ENCODE data around the gene PPY. TPM values are rescaled to one million over a fixed set of nuclear protein-coding genes. Genes with fewer than 3 reads are reported as not detected.

PPY gene
- total RNA-seq, 2 donors from 2014 or later, result not detected

DNA sequence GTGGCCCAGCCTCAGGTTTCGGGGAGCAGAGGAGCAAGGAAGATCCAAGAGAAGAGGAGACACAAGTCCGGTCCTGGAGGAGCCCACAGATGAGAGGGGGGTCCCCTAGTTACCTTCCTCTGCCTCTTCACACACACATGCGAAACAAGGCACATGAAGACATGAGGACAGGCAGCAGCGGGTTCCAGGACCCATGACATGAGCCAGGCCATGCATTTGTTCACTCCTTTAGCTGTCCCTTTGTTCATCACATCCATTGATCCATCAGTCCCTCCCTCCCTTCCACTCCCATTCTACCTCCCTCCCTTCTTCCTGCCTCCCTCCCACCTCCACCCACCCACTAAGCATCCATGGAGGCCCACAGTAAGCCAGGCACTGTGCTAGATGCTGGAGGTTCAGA, 9.4 kb downstream of the PPY start:
- WGBS, 2 experiments (ENCODE audit: insufficient coverage in 1 of 2, insufficient read length in 1 of 2), result 85 to 91% methylated on average over 4 of the region's 4 CpGs
- TF ChIP-seq, protein P1, sequence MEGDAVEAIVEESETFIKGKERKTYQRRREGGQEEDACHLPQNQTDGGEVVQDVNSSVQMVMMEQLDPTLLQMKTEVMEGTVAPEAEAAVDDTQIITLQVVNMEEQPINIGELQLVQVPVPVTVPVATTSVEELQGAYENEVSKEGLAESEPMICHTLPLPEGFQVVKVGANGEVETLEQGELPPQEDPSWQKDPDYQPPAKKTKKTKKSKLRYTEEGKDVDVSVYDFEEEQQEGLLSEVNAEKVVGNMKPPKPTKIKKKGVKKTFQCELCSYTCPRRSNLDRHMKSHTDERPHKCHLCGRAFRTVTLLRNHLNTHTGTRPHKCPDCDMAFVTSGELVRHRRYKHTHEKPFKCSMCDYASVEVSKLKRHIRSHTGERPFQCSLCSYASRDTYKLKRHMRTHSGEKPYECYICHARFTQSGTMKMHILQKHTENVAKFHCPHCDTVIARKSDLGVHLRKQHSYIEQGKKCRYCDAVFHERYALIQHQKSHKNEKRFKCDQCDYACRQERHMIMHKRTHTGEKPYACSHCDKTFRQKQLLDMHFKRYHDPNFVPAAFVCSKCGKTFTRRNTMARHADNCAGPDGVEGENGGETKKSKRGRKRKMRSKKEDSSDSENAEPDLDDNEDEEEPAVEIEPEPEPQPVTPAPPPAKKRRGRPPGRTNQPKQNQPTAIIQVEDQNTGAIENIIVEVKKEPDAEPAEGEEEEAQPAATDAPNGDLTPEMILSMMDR (conservative IDR thresholded peaks at IDR 0.05), result no peak
- peaks cover 20% of the 10 kb centered on the region for H3K27me3 ChIP-seq (ENCODE audit: control insufficient read depth, insufficient read depth, low read length, poor library complexity, severe bottlenecking)
- H3K4me1 Mint-ChIP-seq, result peaks cover 1% of the 10 kb centered on the region
- H3K9me3 Mint-ChIP-seq, result no peaks in the 10 kb centered on the region
- H3K27ac ChIP-seq (ENCODE audit: low read depth, low read length), result no peak overlapping the region
- DNase-seq, result no peak
- H3K4me3 ChIP-seq (ENCODE audit: low read length), result no peak overlapping the region
- H3K9me3 ChIP-seq (ENCODE audit: control insufficient read depth, low read length), result no peaks in the 10 kb centered on the region
- H3K36me3 ChIP-seq (ENCODE audit: control insufficient read depth, insufficient read depth, low read length), result no peaks in the 10 kb centered on the region
- no peak overlapping the region for H3K9ac ChIP-seq (ENCODE audit: extremely low read depth, low read length, poor library complexity, severe bottlenecking)
- no peaks in the 10 kb centered on the region for H3K4me1 ChIP-seq (ENCODE audit: control insufficient read depth, insufficient read depth, low read length)
- no peak overlapping the region for H3K4me3 Mint-ChIP-seq
- no peaks in the 10 kb centered on the region for H3K36me3 Mint-ChIP-seq (ENCODE audit: low read depth)
- H3K27me3 Mint-ChIP-seq (ENCODE audit: insufficient read depth), result peaks cover 27% of the 10 kb centered on the region
- no peak overlapping the region for H3K27ac Mint-ChIP-seq

DNA sequence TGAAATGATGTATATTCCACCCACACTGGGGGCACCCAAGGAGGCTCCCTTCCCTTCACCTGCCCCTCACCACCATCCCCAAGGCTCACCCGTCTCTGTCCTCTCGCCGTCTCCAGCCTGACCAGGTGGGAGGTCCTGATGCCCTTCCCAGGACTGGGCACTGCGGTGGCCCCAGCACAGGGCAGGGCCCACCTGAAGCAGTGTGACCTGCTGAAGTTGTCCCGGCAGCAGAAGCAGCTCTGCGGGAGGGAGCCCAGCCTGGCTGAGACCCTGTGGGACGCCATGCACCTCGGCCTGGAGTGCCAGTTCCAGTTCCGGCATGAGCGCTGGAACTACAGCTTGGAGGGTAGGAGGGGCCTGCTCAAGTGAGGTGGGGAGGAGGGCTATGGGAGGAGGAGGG, 9.9 kb downstream of the PPY start:
- H3K27me3 Mint-ChIP-seq (ENCODE audit: insufficient read depth), result peaks cover 26% of the 10 kb centered on the region
- no peaks in the 10 kb centered on the region for H3K36me3 Mint-ChIP-seq (ENCODE audit: low read depth)
- no peaks in the 10 kb centered on the region for H3K9me3 Mint-ChIP-seq
- no peaks in the 10 kb centered on the region for H3K9me3 ChIP-seq (ENCODE audit: control insufficient read depth, low read length)
- H3K9ac ChIP-seq (ENCODE audit: extremely low read depth, low read length, poor library complexity, severe bottlenecking), result no peak overlapping the region
- H3K4me1 Mint-ChIP-seq, result peaks cover 5% of the 10 kb centered on the region
- no peaks in the 10 kb centered on the region for H3K36me3 ChIP-seq (ENCODE audit: control insufficient read depth, insufficient read depth, low read length)
- DNase-seq, result no peak
- TF ChIP-seq, protein P1 (conservative IDR thresholded peaks at IDR 0.05), result no peak
- H3K27me3 ChIP-seq (ENCODE audit: control insufficient read depth, insufficient read depth, low read length, poor library complexity, severe bottlenecking), result peaks cover 20% of the 10 kb centered on the region
- no peaks in the 10 kb centered on the region for H3K4me1 ChIP-seq (ENCODE audit: control insufficient read depth, insufficient read depth, low read length)
- H3K27ac ChIP-seq (ENCODE audit: low read depth, low read length), result no peak overlapping the region
- no peak overlapping the region for H3K4me3 ChIP-seq (ENCODE audit: low read length)
- H3K27ac Mint-ChIP-seq, result no peak overlapping the region
- 91 to 96% methylated on average over 4 to 10 of the region's 10 CpGs for WGBS, 2 experiments (ENCODE audit: insufficient coverage in 1 of 2, insufficient read length in 1 of 2)
- H3K4me3 Mint-ChIP-seq, result no peak overlapping the region

DNA sequence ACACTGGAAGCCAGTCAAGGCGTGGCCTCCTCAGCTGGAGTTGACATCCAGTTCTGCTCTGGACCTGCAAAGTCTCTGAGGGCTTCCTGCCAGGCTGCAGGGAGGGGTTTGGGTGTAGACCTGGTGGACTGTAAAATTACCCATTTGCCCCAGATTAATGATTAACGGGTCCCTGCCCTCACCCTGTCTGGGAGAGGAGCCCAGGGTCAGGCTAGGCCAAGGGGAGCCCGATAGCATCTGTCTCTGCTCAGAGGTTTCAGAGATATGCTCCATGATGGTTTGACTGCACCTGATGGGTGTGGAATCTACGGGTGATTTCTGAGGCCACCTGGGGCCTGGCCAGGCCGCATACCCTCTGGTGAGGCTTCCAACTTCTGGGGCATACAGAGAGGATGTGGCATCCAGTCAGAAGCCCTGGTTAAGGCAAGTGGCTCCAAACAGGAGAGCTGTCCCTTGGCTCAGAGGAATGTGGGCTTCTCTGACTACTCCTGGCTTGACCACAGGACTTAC, 11.2 kb downstream of the PPY start:
- 89 to 92% methylated on average over 3 to 5 of the region's 5 CpGs for WGBS, 2 experiments (ENCODE audit: insufficient coverage in 1 of 2, insufficient read length in 1 of 2)
- Mint-ChIP-seq H3K4me1 (peaks cover 5% of the 10 kb centered on the region), H3K36me3 (ENCODE audit: low read depth) (no peaks in the 10 kb centered on the region), H3K9me3 (no peaks in the 10 kb centered on the region), H3K27me3 (ENCODE audit: insufficient read depth) (peaks cover 26% of the 10 kb centered on the region), H3K27ac (no peak overlapping the region), H3K4me3 (no peak overlapping the region)
- TF ChIP-seq, protein P1 (conservative IDR thresholded peaks at IDR 0.05), result no peak
- Histone ChIP-seq H3K9ac (ENCODE audit: extremely low read depth, low read length, poor library complexity, severe bottlenecking) (no peak overlapping the region), H3K4me1 (ENCODE audit: control insufficient read depth, insufficient read depth, low read length) (no peaks in the 10 kb centered on the region), H3K27ac (ENCODE audit: low read depth, low read length) (no peak overlapping the region), H3K4me3 (ENCODE audit: low read length) (no peak overlapping the region), H3K27me3 (ENCODE audit: control insufficient read depth, insufficient read depth, low read length, poor library complexity, severe bottlenecking) (peaks cover 30% of the 10 kb centered on the region), H3K36me3 (ENCODE audit: control insufficient read depth, insufficient read depth, low read length) (no peaks in the 10 kb centered on the region), H3K9me3 (ENCODE audit: control insufficient read depth, low read length) (no peaks in the 10 kb centered on the region)
- no peak for DNase-seq

Measured in endodermal cell (in vitro differentiated cells).